Measurements from ENCODE around the gene HNRNPH2. TPM values are rescaled to one million over a fixed set of nuclear protein-coding genes. Genes with fewer than 3 reads are reported as not detected.

The HNRNPH2 gene
- total RNA-seq, 3 donors from 2014 or later (not counting 1 experiment from before 2014, with no cell fraction given) = 47.3 to 56.1 (median 52.9) TPM

- H3K4me1 Mint-ChIP-seq = peaks cover 23 to 44% of the 10 kb centered on the region in 2 donors
- H3K27me3 Mint-ChIP-seq (ENCODE audit: low read depth in 2 of 2) = no peaks in the 10 kb centered on the region
- H3K27ac Mint-ChIP-seq = peak overlapping the region; percentile 73 to 76
- no peaks in the 10 kb centered on the region for H3K9me3 Mint-ChIP-seq
- TF ChIP-seq CTCF (IDR thresholded peaks at IDR 0.05) = peak; percentile 57
- WGBS (ENCODE audit: insufficient coverage) = 48% methylated on average over 10 of the region's 12 CpGs
- H3K4me3 Mint-ChIP-seq = peak overlapping the region; percentile 67
- no peaks in the 10 kb centered on the region for H3K27me3 ChIP-seq (ENCODE audit: control insufficient read depth, insufficient read depth, low read length)
- H3K36me3 Mint-ChIP-seq = no peaks in the 10 kb centered on the region
- H3K36me3 ChIP-seq (ENCODE audit: control insufficient read depth, insufficient read depth, low read length) = peaks cover 11% of the 10 kb centered on the region
- ATAC-seq = peak; percentile 70 to 78 (median 76)
- H3K4me3 ChIP-seq (ENCODE audit: low read length) = no peak overlapping the region
- peaks cover 29% of the 10 kb centered on the region for H3K4me1 ChIP-seq (ENCODE audit: control insufficient read depth, insufficient read depth, low read length)
- no peaks in the 10 kb centered on the region for H3K9me3 ChIP-seq (ENCODE audit: control insufficient read depth, insufficient read depth, low read length)
- intact Hi-C loops (cut with micrococcal nuclease) = loop anchor here (2.0 to 5.0 kb wide), 4 partner anchors 182 to 517 kb away; partner anchors contain the start of gene ZMAT1
- peak overlapping the region; percentile 45 for H3K27ac ChIP-seq (ENCODE audit: low read length)
- DNase-seq = peak in 1 of 2 donors; percentile 86
Measured at GRCh38 chrX:101415180-101416145, 7.4 kb downstream of the HNRNPH2 start.

DNA sequence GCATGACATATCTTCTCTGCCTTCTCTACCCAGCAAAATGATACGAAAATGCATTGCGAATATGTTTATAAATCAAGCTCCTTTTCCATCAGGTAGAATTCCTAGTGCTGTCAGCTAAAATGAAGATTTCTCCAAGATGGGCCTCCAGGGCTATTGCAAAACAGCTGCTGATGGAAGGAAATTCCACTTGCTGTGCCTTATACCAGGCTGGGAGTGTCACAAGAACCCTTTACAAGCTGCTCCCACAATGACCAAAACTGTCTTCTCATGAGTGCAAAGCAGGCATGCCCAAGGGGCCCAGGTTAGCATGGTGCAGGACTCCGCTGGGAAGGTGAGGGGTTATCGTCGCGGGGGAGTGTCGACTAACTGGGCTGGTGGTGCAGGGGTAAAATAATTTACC, 8.7 kb downstream of the HNRNPH2 start:
- Mint-ChIP-seq H3K27me3 (ENCODE audit: low read depth in 2 of 2) (no peaks in the 10 kb centered on the region), H3K36me3 (no peaks in the 10 kb centered on the region), H3K9me3 (no peaks in the 10 kb centered on the region), H3K27ac (peak overlapping the region; percentile 90 to 98), H3K4me3 (peak overlapping the region; percentile 92), H3K4me1 (peaks cover 18 to 41% of the 10 kb centered on the region in 2 donors)
- intact Hi-C loops (cut with micrococcal nuclease) = loop anchor here (5.0 kb wide), 2 partner anchors 181 to 516 kb away; partner anchors contain the start of gene ZMAT1
- WGBS (ENCODE audit: insufficient coverage) = 95% methylated on average over 7 of the region's 7 CpGs
- Histone ChIP-seq H3K27me3 (ENCODE audit: control insufficient read depth, insufficient read depth, low read length) (no peaks in the 10 kb centered on the region), H3K9me3 (ENCODE audit: control insufficient read depth, insufficient read depth, low read length) (no peaks in the 10 kb centered on the region), H3K4me3 (ENCODE audit: low read length) (no peak overlapping the region), H3K4me1 (ENCODE audit: control insufficient read depth, insufficient read depth, low read length) (peaks cover 27% of the 10 kb centered on the region), H3K36me3 (ENCODE audit: control insufficient read depth, insufficient read depth, low read length) (peaks cover 11% of the 10 kb centered on the region), H3K27ac (ENCODE audit: low read length) (no peak overlapping the region)
- no peak for ATAC-seq
- DNase-seq = no peak
- TF ChIP-seq CTCF (IDR thresholded peaks at IDR 0.05) = no peak

DNA sequence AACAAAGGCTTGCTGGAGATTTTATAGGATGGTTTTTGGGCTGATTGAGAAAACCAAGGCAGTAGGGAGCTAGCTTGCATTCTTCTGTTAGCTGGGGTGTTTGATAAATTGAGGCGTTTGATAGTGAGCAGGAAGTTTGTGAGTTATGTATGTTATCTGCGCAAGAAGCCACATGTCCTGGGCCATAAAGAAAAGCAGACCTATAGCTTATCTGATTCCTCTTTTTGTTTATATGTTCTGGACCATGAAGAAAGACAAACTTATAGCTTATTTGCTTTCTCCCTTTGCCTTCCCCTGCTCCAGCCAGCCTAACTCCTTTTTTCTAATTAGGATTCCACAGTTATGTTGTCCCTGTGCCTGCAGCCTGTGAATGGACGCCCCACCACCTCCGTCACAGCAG, 9.2 kb downstream of the HNRNPH2 start:
- Mint-ChIP-seq H3K4me3 (peak overlapping the region; percentile 92), H3K27ac (peak overlapping the region; percentile 90 to 98), H3K9me3 (no peaks in the 10 kb centered on the region), H3K4me1 (peaks cover 18 to 36% of the 10 kb centered on the region in 2 donors), H3K27me3 (ENCODE audit: low read depth in 2 of 2) (no peaks in the 10 kb centered on the region), H3K36me3 (no peaks in the 10 kb centered on the region)
- intact Hi-C loops (cut with micrococcal nuclease) = loop anchor here (5.0 kb wide), 2 partner anchors 180 to 515 kb away; partner anchors contain the start of gene ZMAT1
- Histone ChIP-seq H3K36me3 (ENCODE audit: control insufficient read depth, insufficient read depth, low read length) (peaks cover 8% of the 10 kb centered on the region), H3K9me3 (ENCODE audit: control insufficient read depth, insufficient read depth, low read length) (no peaks in the 10 kb centered on the region), H3K4me1 (ENCODE audit: control insufficient read depth, insufficient read depth, low read length) (peaks cover 23% of the 10 kb centered on the region), H3K27ac (ENCODE audit: low read length) (no peak overlapping the region), H3K4me3 (ENCODE audit: low read length) (no peak overlapping the region), H3K27me3 (ENCODE audit: control insufficient read depth, insufficient read depth, low read length) (no peaks in the 10 kb centered on the region)
- no peak for DNase-seq
- TF ChIP-seq CTCF (IDR thresholded peaks at IDR 0.05) = no peak
- no peak for ATAC-seq
- WGBS (ENCODE audit: insufficient coverage) = 87% methylated on average over 3 of the region's 4 CpGs

Measured in natural killer cell (primary cell).